HG03457 (cell line): ENCODE measurements around the gene DCAF17.
"Not testable (repeated sequence)": the region's sequence is repeated elsewhere in the genome, so short reads cannot be mapped to it uniquely, and the experiment has no call there.

Source experiments
- ATAC-seq: cut with Tn5 transposase; IDR thresholded peaks from one replicate; pipeline ENCODE4 v1.9.1; 2021; ENCODE audit warnings: moderate number of reproducible peaks; ENCODE audit not compliant: unreplicated experiment

Gene DCAF17

GRCh38 chr2:171512014-171512413 lies 78.0 kb downstream of the DCAF17 start:
- no peak for ATAC-seq

- no peak for ATAC-seq
These were observed 78.7 kb downstream of the DCAF17 start for GRCh38 chr2:171512683-171513195.

- no peak for ATAC-seq
These were observed 79.7 kb downstream of the DCAF17 start for GRCh38 chr2:171513719-171514160.

- ATAC-seq, result no peak
These were observed 81.0 kb downstream of the DCAF17 start for GRCh38 chr2:171514908-171515582.

GRCh38 chr2:171515672-171516298 lies 81.8 kb downstream of the DCAF17 start:
- ATAC-seq, result no peak

GRCh38 chr2:171516793-171517192 lies 82.8 kb downstream of the DCAF17 start:
- no peak for ATAC-seq

GRCh38 chr2:171520471-171520870 lies 86.4 kb downstream of the DCAF17 start:
- ATAC-seq, result no peak

GRCh38 chr2:171521361-171522051 lies 87.5 kb downstream of the DCAF17 start:
- ATAC-seq, result no peak

- no peak for ATAC-seq
These were observed 88.2 kb downstream of the DCAF17 start, which contains the start of gene CYBRD1 for GRCh38 chr2:171522052-171522787. Gene CYBRD1 (plus strand): TSS chr2:171522474. CDS start chr2:171522546, 72 bp downstream.

GRCh38 chr2:171522788-171523087 lies 88.7 kb downstream of the DCAF17 start:
- no peak for ATAC-seq

GRCh38 chr2:171523088-171524017 lies 89.3 kb downstream of the DCAF17 start:
- no peak for ATAC-seq

- no peak for ATAC-seq
These were observed 90.0 kb downstream of the DCAF17 start for GRCh38 chr2:171524018-171524401.

GRCh38 chr2:171529914-171530313 lies 95.9 kb downstream of the DCAF17 start:
- ATAC-seq, result no peak

GRCh38 chr2:171530378-171530777 lies 96.4 kb downstream of the DCAF17 start:
- ATAC-seq, result no peak

- not testable (repeated sequence) for ATAC-seq
These were observed 96.8 kb downstream of the DCAF17 start for GRCh38 chr2:171530859-171531258.

- ATAC-seq, result no peak
These were observed 97.3 kb downstream of the DCAF17 start for GRCh38 chr2:171531291-171531690.

GRCh38 chr2:171531836-171532450 lies 97.9 kb downstream of the DCAF17 start:
- ATAC-seq, result no peak

- no peak for ATAC-seq
These were observed 99.3 kb downstream of the DCAF17 start for GRCh38 chr2:171533331-171533730.
